ENCODE data around the gene GNAQ.

Gene GNAQ

DNA sequence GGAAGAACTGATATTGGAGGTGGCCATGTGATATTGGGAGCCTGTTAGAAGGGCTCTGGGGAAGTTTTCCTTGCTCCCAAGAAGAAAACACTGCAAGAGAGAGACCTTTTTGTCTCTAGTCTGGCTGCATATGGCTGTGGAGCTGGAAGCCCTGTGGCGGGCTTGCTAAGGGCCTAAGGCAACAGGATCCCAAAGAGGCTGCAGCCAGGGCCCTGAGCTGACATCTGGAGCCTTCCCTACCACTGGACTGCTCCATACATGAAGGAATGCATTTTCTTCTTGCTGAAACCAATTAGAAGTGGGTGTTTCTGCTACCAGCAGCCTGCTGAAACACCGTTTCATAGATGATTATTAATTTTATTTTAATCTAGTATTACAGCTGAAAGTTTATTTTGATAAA is 42.2 kb downstream of the GNAQ start:
- H3K27me3 Mint-ChIP-seq (ENCODE audit: low read depth, poor library complexity): no peaks in the 10 kb centered on the region
- peaks cover 10% of the 10 kb centered on the region for H3K9me3 Mint-ChIP-seq
- peak overlapping the region; percentile 33 for H3K27ac Mint-ChIP-seq
- DNase-seq: no peak
- TF ChIP-seq, protein P1, sequence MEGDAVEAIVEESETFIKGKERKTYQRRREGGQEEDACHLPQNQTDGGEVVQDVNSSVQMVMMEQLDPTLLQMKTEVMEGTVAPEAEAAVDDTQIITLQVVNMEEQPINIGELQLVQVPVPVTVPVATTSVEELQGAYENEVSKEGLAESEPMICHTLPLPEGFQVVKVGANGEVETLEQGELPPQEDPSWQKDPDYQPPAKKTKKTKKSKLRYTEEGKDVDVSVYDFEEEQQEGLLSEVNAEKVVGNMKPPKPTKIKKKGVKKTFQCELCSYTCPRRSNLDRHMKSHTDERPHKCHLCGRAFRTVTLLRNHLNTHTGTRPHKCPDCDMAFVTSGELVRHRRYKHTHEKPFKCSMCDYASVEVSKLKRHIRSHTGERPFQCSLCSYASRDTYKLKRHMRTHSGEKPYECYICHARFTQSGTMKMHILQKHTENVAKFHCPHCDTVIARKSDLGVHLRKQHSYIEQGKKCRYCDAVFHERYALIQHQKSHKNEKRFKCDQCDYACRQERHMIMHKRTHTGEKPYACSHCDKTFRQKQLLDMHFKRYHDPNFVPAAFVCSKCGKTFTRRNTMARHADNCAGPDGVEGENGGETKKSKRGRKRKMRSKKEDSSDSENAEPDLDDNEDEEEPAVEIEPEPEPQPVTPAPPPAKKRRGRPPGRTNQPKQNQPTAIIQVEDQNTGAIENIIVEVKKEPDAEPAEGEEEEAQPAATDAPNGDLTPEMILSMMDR (IDR thresholded peaks at IDR 0.05): no peak
- H3K36me3 Mint-ChIP-seq (ENCODE audit: low read depth): peaks cover 40% of the 10 kb centered on the region
- H3K4me3 Mint-ChIP-seq: no peak overlapping the region
- H3K4me1 Mint-ChIP-seq: peaks cover 5% of the 10 kb centered on the region

DNA sequence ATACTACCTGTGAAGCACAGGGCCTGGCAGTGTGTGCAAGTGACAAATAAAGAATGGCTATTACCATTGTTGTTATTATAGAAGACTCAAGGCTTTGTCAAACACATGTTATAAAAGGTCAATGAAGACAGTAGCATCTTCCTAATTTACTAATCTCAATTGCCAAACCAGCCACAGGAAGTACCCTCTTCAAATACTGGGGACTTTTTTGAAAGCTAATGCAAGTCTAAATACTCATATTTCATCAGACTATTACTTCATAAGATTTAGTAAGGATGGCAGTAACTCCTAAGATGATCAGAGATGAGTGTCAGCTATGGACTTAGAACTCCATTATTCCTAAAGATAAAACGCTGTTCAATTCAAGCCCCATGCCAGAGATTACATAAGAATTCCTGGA is 43.0 kb downstream of the GNAQ start:
- Mint-ChIP-seq H3K27ac (no peak overlapping the region), H3K4me3 (no peak overlapping the region), H3K4me1 (peaks cover 6% of the 10 kb centered on the region), H3K9me3 (peaks cover 8% of the 10 kb centered on the region), H3K27me3 (ENCODE audit: low read depth, poor library complexity) (no peaks in the 10 kb centered on the region), H3K36me3 (ENCODE audit: low read depth) (peaks cover 37% of the 10 kb centered on the region)
- DNase-seq: no peak
- TF ChIP-seq, protein P1 (IDR thresholded peaks at IDR 0.05): no peak

DNA sequence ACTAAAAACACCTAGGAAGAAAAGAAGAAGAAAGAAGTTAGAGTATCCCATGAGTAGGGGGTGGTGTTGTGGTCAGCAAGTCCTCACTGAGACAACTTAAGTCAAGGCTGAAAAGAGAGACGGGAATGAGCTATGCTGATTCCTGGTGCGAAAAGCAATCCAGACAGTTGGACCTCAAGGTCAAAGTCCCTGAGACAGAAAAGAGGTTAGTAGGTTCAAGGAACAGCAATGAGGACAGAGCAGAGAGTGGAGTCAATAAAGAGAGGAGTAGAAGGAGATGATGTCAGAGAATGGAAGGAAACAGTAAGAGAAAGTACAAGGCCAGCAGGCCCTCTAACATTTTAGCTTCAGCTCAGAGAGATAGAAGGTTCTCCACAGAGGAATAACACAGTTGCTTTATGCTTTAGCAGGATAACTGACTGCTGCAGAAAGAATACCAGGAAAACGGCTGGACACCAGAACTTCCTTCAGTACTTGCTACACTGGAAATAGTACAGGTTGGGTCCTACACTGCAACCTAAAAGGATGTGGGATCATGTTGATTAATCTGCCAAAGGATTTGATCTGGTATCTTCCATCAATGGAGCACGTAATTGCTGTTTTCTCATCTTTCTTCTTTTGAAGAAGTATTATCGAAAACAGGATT is 43.6 kb downstream of the GNAQ start:
- H3K9me3 Mint-ChIP-seq: peaks cover 8% of the 10 kb centered on the region
- peaks cover 36% of the 10 kb centered on the region for H3K36me3 Mint-ChIP-seq (ENCODE audit: low read depth)
- H3K4me1 Mint-ChIP-seq: peaks cover 10% of the 10 kb centered on the region
- TF ChIP-seq, protein P1 (IDR thresholded peaks at IDR 0.05): no peak
- no peak for DNase-seq
- H3K27me3 Mint-ChIP-seq (ENCODE audit: low read depth, poor library complexity): no peaks in the 10 kb centered on the region
- peak overlapping the region; percentile 51 for H3K27ac Mint-ChIP-seq
- H3K4me3 Mint-ChIP-seq: no peak overlapping the region

DNA sequence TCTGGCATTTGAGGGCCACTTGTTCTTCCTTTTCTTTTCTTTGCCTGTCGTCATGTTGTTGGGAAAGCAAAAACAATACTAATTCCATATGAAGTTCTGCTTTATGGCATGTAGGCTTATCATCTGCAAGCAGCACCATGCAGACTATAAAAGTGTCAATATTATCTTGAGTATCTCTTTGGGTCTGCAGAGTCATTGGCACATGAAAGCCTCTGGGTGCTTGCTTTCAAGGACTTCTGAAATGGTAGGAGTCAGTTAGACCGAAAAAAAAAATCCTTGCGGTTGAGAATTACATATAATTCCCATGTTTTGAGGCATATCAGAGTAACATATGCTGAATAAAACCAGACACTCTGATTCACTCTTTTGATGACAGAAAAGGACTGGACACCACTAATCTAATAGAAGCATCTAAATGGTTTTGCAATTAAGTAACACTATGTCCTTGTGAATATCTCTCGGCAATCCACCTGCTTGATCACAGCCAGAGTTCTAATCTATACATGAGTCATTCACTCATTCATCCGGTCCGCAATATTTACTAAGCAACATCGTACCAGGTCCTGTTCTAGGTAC is 44.4 kb downstream of the GNAQ start:
- no peak for DNase-seq
- peaks cover 7% of the 10 kb centered on the region for H3K9me3 Mint-ChIP-seq
- peaks cover 27% of the 10 kb centered on the region for H3K36me3 Mint-ChIP-seq (ENCODE audit: low read depth)
- no peak overlapping the region for H3K27ac Mint-ChIP-seq
- TF ChIP-seq, protein P1 (IDR thresholded peaks at IDR 0.05): no peak
- H3K4me3 Mint-ChIP-seq: no peak overlapping the region
- H3K4me1 Mint-ChIP-seq: peaks cover 10% of the 10 kb centered on the region
- H3K27me3 Mint-ChIP-seq (ENCODE audit: low read depth, poor library complexity): no peaks in the 10 kb centered on the region

DNA sequence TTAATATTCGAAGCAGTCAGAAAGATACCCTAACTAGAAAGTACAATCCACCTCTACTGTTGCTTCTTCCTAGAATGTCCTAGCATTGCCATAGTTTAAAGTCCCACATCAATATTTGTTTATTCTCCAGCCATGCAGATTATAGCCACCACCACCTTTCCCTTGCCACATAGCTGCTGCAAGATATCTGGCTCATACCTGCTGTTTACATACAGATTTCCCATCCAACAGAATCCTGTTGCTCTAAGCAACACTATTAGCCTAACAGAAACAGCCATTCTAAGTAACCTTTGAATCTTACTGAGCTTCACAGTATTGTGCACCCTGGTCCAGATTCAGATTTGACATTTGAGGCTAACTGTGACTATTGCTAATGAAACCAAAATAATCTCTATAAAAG is 45.6 kb downstream of the GNAQ start:
- DNase-seq: no peak
- no peak overlapping the region for H3K27ac Mint-ChIP-seq
- peaks cover 18% of the 10 kb centered on the region for H3K36me3 Mint-ChIP-seq (ENCODE audit: low read depth)
- peaks cover 3% of the 10 kb centered on the region for H3K9me3 Mint-ChIP-seq
- TF ChIP-seq, protein P1 (IDR thresholded peaks at IDR 0.05): no peak
- H3K4me1 Mint-ChIP-seq: peaks cover 19% of the 10 kb centered on the region
- no peaks in the 10 kb centered on the region for H3K27me3 Mint-ChIP-seq (ENCODE audit: low read depth, poor library complexity)
- H3K4me3 Mint-ChIP-seq: no peak overlapping the region

DNA sequence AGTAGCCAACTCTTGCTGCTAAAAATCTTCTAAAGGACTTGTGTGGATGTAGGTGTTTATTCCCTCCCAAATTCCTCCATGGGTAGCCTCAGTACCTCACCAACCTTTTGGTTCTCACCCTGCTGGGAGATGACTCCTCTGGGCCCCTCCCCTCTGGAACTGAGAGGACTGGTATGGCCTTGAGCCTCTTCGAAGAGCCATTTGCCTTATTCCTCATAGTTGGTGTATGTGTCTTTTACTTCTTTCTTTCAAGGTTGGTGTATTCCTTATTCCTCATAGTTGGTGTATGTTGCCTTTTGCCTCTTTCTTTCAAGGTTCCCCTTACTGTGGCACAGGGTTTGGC is 48.3 kb downstream of the GNAQ start:
- DNase-seq: no peak
- H3K27ac Mint-ChIP-seq: peak overlapping the region; percentile 23
- peaks cover 40% of the 10 kb centered on the region for H3K4me1 Mint-ChIP-seq
- no peaks in the 10 kb centered on the region for H3K27me3 Mint-ChIP-seq (ENCODE audit: low read depth, poor library complexity)
- H3K36me3 Mint-ChIP-seq (ENCODE audit: low read depth): peaks cover 25% of the 10 kb centered on the region
- TF ChIP-seq, protein P1 (IDR thresholded peaks at IDR 0.05): no peak
- no peak overlapping the region for H3K4me3 Mint-ChIP-seq
- peaks cover 3% of the 10 kb centered on the region for H3K9me3 Mint-ChIP-seq
